HCT116 (cell line): ENCODE results near the gene MN1. TPM values are rescaled to one million over a fixed set of nuclear protein-coding genes. Genes with fewer than 3 reads are reported as not detected.

ENCODE experiments used
- ATAC-seq: fragments of 200-7000 bp; cut with Tn5 transposase; 2 replicates; pipeline ENCODE4 v1.9.1; 2020; ENCODE audit warnings: mild to moderate bottlenecking, moderate library complexity
- BruUV-seq: library from RNA; stranded (reverse); fragments of 400-500 nt; replicated peaks from 2 replicates; lab custom pipeline; 2021; lab: Mats Ljungman, UMichigan
- CTCF ChIA-PET: fragments of 300-600 bp; sonication (Branson Sonifier 250); formaldehyde crosslinking; loops from one replicate; lab custom pipeline; 2021; ENCODE audit warnings: antibody characterized with exemption; lab: Charles Lee
- POLR2A ChIA-PET: fragments of 300-600, 350-600 bp; sonication (Branson Sonifier 250); formaldehyde crosslinking; loops from one replicate; lab custom pipeline; 2021; ENCODE audit warnings: antibody characterized with exemption; lab: Charles Lee
- RAD21 ChIA-PET, 2 experiments: fragments of 300-600 bp; sonication (Branson Sonifier 250); formaldehyde crosslinking; loops; one replicate each; lab custom pipeline; 2023; ENCODE audit warnings: low total read pairs in 2 of 2; ENCODE audit not compliant: uncharacterized antibody in 2 of 2, unreplicated experiment in 2 of 2, low non-redundant PET in 1 of 2; lab: Charles Lee
- DNase-seq: peaks from one replicate; pipeline ENCODE4 v3.0.0-alpha.2; 2010; ENCODE audit warnings: low read depth, low spot score
- H2AFZ ChIP-seq: fragments of 200-600 bp; shearing (Covaris generic), sonication (generic); 2 replicates; pipeline ENCODE4 v1.6.1; 2017; ENCODE audit warnings: low read depth, mixed run types, mixed read lengths, antibody characterized with exemption, low read length; ENCODE audit not compliant: poor library complexity, severe bottlenecking
- H3K27ac ChIP-seq: 2 replicates; pipeline ENCODE4 v1.5.1; 2012; ENCODE audit warnings: low read depth, low read length
- H3K27me3 ChIP-seq: fragments of 200-600 bp; sonication (generic); 2 replicates; pipeline ENCODE4 v1.6.1; 2016; ENCODE audit warnings: mixed run types, low read length, mixed read lengths; ENCODE audit not compliant: insufficient read depth
- H3K36me3 ChIP-seq, 2 experiments: fragments of 200-500 bp in 1 of 2; fragments of 200-600 bp in 1 of 2; sonication (Bioruptor generic) in 1 of 2; sonication (generic) in 1 of 2; 2 replicates each; pipeline versions ENCODE4 v1.5.1 to v1.6.1; 2014 to 2016; ENCODE audit warnings: low read length in 2 of 2, inconsistent platforms in 1 of 2, mixed read lengths in 1 of 2, mixed run types in 1 of 2; ENCODE audit not compliant: insufficient read depth in 2 of 2, control insufficient read depth in 1 of 2
- H3K4me1 ChIP-seq, 2 experiments: fragments of 200-600 bp in 1 of 2; sonication (generic) in 1 of 2; 2 replicates each; pipeline versions ENCODE4 v1.5.1 to v1.6.1; 2012 to 2017; ENCODE audit warnings: low read length in 2 of 2, inconsistent platforms in 1 of 2, mild to moderate bottlenecking in 1 of 2, mixed read lengths in 1 of 2, mixed run types in 1 of 2, moderate library complexity in 1 of 2; ENCODE audit not compliant: insufficient read depth in 2 of 2, control insufficient read depth in 1 of 2
- H3K4me2 ChIP-seq: fragments of 200-600 bp; sonication (generic); 2 replicates; pipeline ENCODE4 v1.6.1; 2017; ENCODE audit warnings: mixed run types, low read length, mixed read lengths
- H3K4me3 ChIP-seq, 2 experiments: fragments of 200-600 bp in 1 of 2; sonication (generic) in 1 of 2; replicated peaks in 1 of 2; 2 replicates each; pipeline ENCODE4 v1.5.1; 2011 to 2016; ENCODE audit warnings: low read length in 2 of 2, control low read depth in 1 of 2, low read depth in 1 of 2, mild to moderate bottlenecking in 1 of 2, mixed read lengths in 1 of 2, mixed run types in 1 of 2
- H3K79me2 ChIP-seq: fragments of 200-600 bp; sonication (generic); 2 replicates; pipeline ENCODE4 v1.6.1; 2017; ENCODE audit warnings: mild to moderate bottlenecking, mixed run types, low read length, moderate library complexity, mixed read lengths; ENCODE audit not compliant: insufficient read depth
- H3K9ac ChIP-seq: fragments of 200-600 bp; sonication (generic); 2 replicates; pipeline ENCODE4 v1.6.1; 2016; ENCODE audit warnings: low read length, mixed read lengths
- H3K9me2 ChIP-seq: fragments of 200-600 bp; sonication (generic), shearing (Covaris generic); 2 replicates; pipeline ENCODE4 v1.6.1; 2017; ENCODE audit warnings: mixed run types, mild to moderate bottlenecking, moderate library complexity; ENCODE audit not compliant: insufficient read depth
- H3K9me3 ChIP-seq, 2 experiments: fragments of 200-500 bp in 1 of 2; fragments of 200-600 bp in 1 of 2; sonication (Bioruptor generic) in 1 of 2; sonication (generic) in 1 of 2; 2 replicates each; pipeline ENCODE4 v1.6.1; 2014 to 2017; ENCODE audit warnings: low read length in 2 of 2, mixed read lengths in 2 of 2, inconsistent platforms in 1 of 2, low read depth in 1 of 2, mild to moderate bottlenecking in 1 of 2, mixed run types in 1 of 2, moderate library complexity in 1 of 2; ENCODE audit not compliant: control insufficient read depth in 1 of 2, insufficient read depth in 1 of 2
- H4K20me1 ChIP-seq: fragments of 200-600 bp; sonication (generic), shearing (Covaris generic); 2 replicates; pipeline ENCODE4 v1.6.1; 2017; ENCODE audit warnings: mixed run types, mild to moderate bottlenecking, moderate library complexity; ENCODE audit not compliant: insufficient read depth
- ATF3 ChIP-seq: IDR thresholded peaks from 2 replicates; pipeline ENCODE4 v1.6.1; 2012
- CBX3 ChIP-seq: IDR thresholded peaks from 2 replicates; pipeline ENCODE4 v1.6.1; 2012; ENCODE audit warnings: low read depth
- CEBPB ChIP-seq: IDR thresholded peaks from 2 replicates; pipeline ENCODE4 v1.6.1; 2012; ENCODE audit warnings: low read depth
- EGR1 ChIP-seq: IDR thresholded peaks from 2 replicates; pipeline ENCODE4 v1.6.1; 2012; ENCODE audit warnings: low read depth
- ELF1 ChIP-seq: IDR thresholded peaks from 2 replicates; pipeline ENCODE4 v1.6.1; 2012; ENCODE audit warnings: low read depth, borderline replicate concordance
- EZH2 ChIP-seq: fragments of 200-600 bp; sonication (generic); IDR thresholded peaks from 2 replicates; pipeline ENCODE4 v1.6.1; 2017; ENCODE audit warnings: antibody characterized with exemption, mixed run types
- EZH2phosphoT487 ChIP-seq: fragments of 200-600 bp; IDR thresholded peaks from 2 replicates; pipeline ENCODE4 v1.6.1; 2018; ENCODE audit warnings: antibody characterized with exemption, borderline replicate concordance
- MAX ChIP-seq: IDR thresholded peaks from 2 replicates; pipeline ENCODE4 v1.6.1; 2012
- POLR2AphosphoS5 ChIP-seq: IDR thresholded peaks from 2 replicates; pipeline ENCODE4 v1.6.1; 2011; ENCODE audit warnings: mild to moderate bottlenecking, low read depth, low read length, moderate library complexity
- REST ChIP-seq: IDR thresholded peaks from 2 replicates; pipeline ENCODE4 v1.6.1; 2012; ENCODE audit warnings: low read depth
- SIN3A ChIP-seq: IDR thresholded peaks from 2 replicates; pipeline ENCODE4 v1.6.1; 2012; ENCODE audit warnings: low read depth
- TCF7L2 ChIP-seq: IDR thresholded peaks from 2 replicates; pipeline ENCODE4 v1.7.0; 2011; ENCODE audit warnings: borderline replicate concordance, inconsistent platforms; ENCODE audit not compliant: insufficient read depth, insufficient read length; ENCODE audit errors: extremely low read depth
- YY1 ChIP-seq: IDR thresholded peaks from 2 replicates; pipeline ENCODE4 v1.6.1; 2011; ENCODE audit warnings: low read length, low read depth, moderate library complexity, mild to moderate bottlenecking; ENCODE audit not compliant: insufficient replicate concordance; ENCODE audit errors: extremely low read depth
- ZBTB33 ChIP-seq: IDR thresholded peaks from 2 replicates; pipeline ENCODE4 v1.6.1; 2011; ENCODE audit warnings: mild to moderate bottlenecking, low read length, moderate library complexity; ENCODE audit not compliant: insufficient replicate concordance; ENCODE audit errors: extremely low read depth
- ZFX ChIP-seq: fragments of 450-650 bp; IDR thresholded peaks from 2 replicates; pipeline ENCODE4 v1.6.1; 2017
- ZNF274 ChIP-seq: fragments of 200-500 bp; sonication (Bioruptor generic); IDR thresholded peaks from 2 replicates; pipeline ENCODE4 v1.6.1; 2014; ENCODE audit warnings: mild to moderate bottlenecking, low read depth, low read length, inconsistent platforms
- intact Hi-C: fragments of 100-400 bp; cut with micrococcal nuclease; formaldehyde crosslinking; loops from 2 replicates; pipeline ENCODE4 v1.10.0; 2022
- total RNA-seq: library from RNA; stranded (reverse); gene quantifications from one replicate; pipeline ENCODE4 v1.2.1, GENCODE V29; 2021; ENCODE audit not compliant: unreplicated experiment

MN1 gene
- total RNA-seq, 1 experiment from 2014 or later = 2.9 TPM

- H3K4me3 ChIP-seq = no peak overlapping the region
- intact Hi-C loops = no loop called here
- DNase-seq (no peak), ATAC-seq (no peak)
- ChIA-PET CTCF (no interaction called here), POLR2A (no interaction called here), RAD21 (no interaction called here)
- H3K9ac ChIP-seq = no peak overlapping the region
- no peaks in the 10 kb centered on the region for H4K20me1 ChIP-seq
- H3K4me2 ChIP-seq = peak overlapping the region; percentile 79
- H2AFZ ChIP-seq = no peak overlapping the region
- no peaks in the 10 kb centered on the region for H3K9me3 ChIP-seq
- no peaks in the 10 kb centered on the region for H3K79me2 ChIP-seq
- no peaks in the 10 kb centered on the region for H3K27me3 ChIP-seq
- BruUV-seq = no TSS peak
- no peaks in the 10 kb centered on the region for H3K9me2 ChIP-seq
- TF ChIP-seq REST = no peak
- no peak for TF ChIP-seq TCF7L2
- no peak for TF ChIP-seq EZH2
- no peak for TF ChIP-seq ZNF274
- TF ChIP-seq CEBPB = no peak
- no peak for TF ChIP-seq EGR1
- no peak for TF ChIP-seq ATF3
- no peak for TF ChIP-seq ELF1
- no peak for TF ChIP-seq SIN3A
- no peak for TF ChIP-seq ZBTB33
- no peak for TF ChIP-seq CBX3
- no peak for TF ChIP-seq POLR2AphosphoS5
- no peak for TF ChIP-seq YY1
- TF ChIP-seq EZH2phosphoT487 = no peak
- TF ChIP-seq ZFX = no peak
- TF ChIP-seq MAX = no peak
- H3K4me1 ChIP-seq = peaks cover 28 to 45% of the 10 kb centered on the region in 2 experiments
- no peaks in the 10 kb centered on the region for H3K36me3 ChIP-seq
- H3K27ac ChIP-seq = no peak overlapping the region; the same call in 1 of the 2 replicates
Measured at GRCh38 chr22:27717094-27717493, 84.5 kb downstream of the MN1 start.
